CD4-positive, alpha-beta T cell (primary cell): ENCODE data around the gene DBX2. TPM values are rescaled to one million over a fixed set of nuclear protein-coding genes. Genes with fewer than 3 reads are reported as not detected.

Experiments used
- ATAC-seq: fragments of 200-7000 bp; cut with Tn5 transposase; one replicate; pipeline ENCODE4 v1.10.0; 2022; ENCODE audit warnings: mild to moderate bottlenecking; ENCODE audit not compliant: poor library complexity
- CTCF ChIA-PET: fragments of 350-600 bp; sonication (Branson Sonifier 250); formaldehyde crosslinking; loops from one replicate; lab custom pipeline; 2021; ENCODE audit warnings: antibody characterized with exemption, inconsistent platforms; lab: Charles Lee
- POLR2A ChIA-PET: fragments of 350-600 bp; sonication (Branson Sonifier 250); formaldehyde crosslinking; loops from one replicate; lab custom pipeline; 2021; ENCODE audit warnings: antibody characterized with exemption, inconsistent platforms; lab: Charles Lee
- DNase-seq, 14 experiments: peaks; one replicate each; pipeline ENCODE4 v3.0.0-alpha.2; 2013 to 2020; ENCODE audit warnings: mixed read lengths in 2 of 14
- H3K27ac ChIP-seq, 2 donors: one replicate each; pipeline versions ENCODE4 v1.5.1 to v1.7.0; 2013; ENCODE audit warnings: low read length in 2 of 2, low read depth in 1 of 2, mild to moderate bottlenecking in 1 of 2
- H3K27me3 ChIP-seq, 2 experiments: 1 replicate in 1 of 2; 2 replicates in 1 of 2; pipeline versions ENCODE4 v1.6.1 to v1.7.0; 2013; ENCODE audit warnings: low read length in 2 of 2, control low read depth in 1 of 2, mild to moderate bottlenecking in 1 of 2, moderate library complexity in 1 of 2; ENCODE audit not compliant: insufficient read depth in 2 of 2, control insufficient read depth in 1 of 2
- H3K36me3 ChIP-seq: one replicate; pipeline ENCODE4 v1.6.1; 2013; ENCODE audit warnings: low read length, control low read depth; ENCODE audit not compliant: insufficient read depth
- H3K4me1 ChIP-seq: one replicate; pipeline ENCODE4 v1.6.1; 2013; ENCODE audit warnings: low read length, control low read depth; ENCODE audit not compliant: insufficient read depth
- H3K4me3 ChIP-seq: one replicate; pipeline ENCODE4 v1.5.1; 2013; ENCODE audit warnings: mild to moderate bottlenecking, low read length, moderate library complexity
- H3K9me3 ChIP-seq, 2 experiments: 1 replicate in 1 of 2; 2 replicates in 1 of 2; pipeline versions ENCODE4 v1.6.1 to v1.7.0; 2013; ENCODE audit warnings: low read length in 2 of 2, mild to moderate bottlenecking in 2 of 2, control low read depth in 1 of 2, moderate library complexity in 1 of 2; ENCODE audit not compliant: control insufficient read depth in 1 of 2, insufficient read depth in 1 of 2
- H3K27ac Mint-ChIP-seq: one replicate; pipeline ENCODE4 v1.8.0; 2020; ENCODE audit warnings: mixed read lengths
- H3K27me3 Mint-ChIP-seq: one replicate; pipeline ENCODE4 v1.8.0; 2021; ENCODE audit warnings: mixed read lengths
- H3K36me3 Mint-ChIP-seq: one replicate; pipeline ENCODE4 v1.8.0; 2021; ENCODE audit warnings: low read depth, mixed read lengths
- H3K4me1 Mint-ChIP-seq: one replicate; pipeline ENCODE4 v1.8.0; 2021; ENCODE audit warnings: low read depth, mixed read lengths
- H3K4me3 Mint-ChIP-seq: one replicate; pipeline ENCODE4 v1.8.0; 2020; ENCODE audit warnings: mild to moderate bottlenecking, mixed read lengths
- H3K9me3 Mint-ChIP-seq: one replicate; pipeline ENCODE4 v1.8.0; 2020; ENCODE audit warnings: mixed read lengths
- CTCF ChIP-seq: fragments of 200-600 bp; IDR thresholded peaks from one replicate; pipeline ENCODE4 v1.8.0; 2022; ENCODE audit warnings: antibody characterized with exemption, mild to moderate bottlenecking
- intact Hi-C, 2 experiments: fragments of 100-400 bp; cut with DNase I in 1 of 2; cut with micrococcal nuclease in 1 of 2; formaldehyde crosslinking; loops; one replicate each; pipeline versions ENCODE4 v1.15.1 to v1.9.0; 2023 to 2025; cut with DNase I, micrococcal nuclease
- total RNA-seq, 174 experiments: library from RNA in 2 of 174; stranded (reverse) in 2 of 174; gene quantifications; one replicate each; pipeline ENCODE4 v1.2.3 and lab custom pipeline; 2021 to 2026

DBX2 gene
- total RNA-seq, 2 experiments from 2014 or later: not detected

GRCh38 chr12:45077251-45077650, 26.4 kb upstream of the DBX2 start:
- Mint-ChIP-seq H3K4me1 (no peaks in the 10 kb centered on the region), H3K9me3 (no peaks in the 10 kb centered on the region), H3K27me3 (peaks cover 13% of the 10 kb centered on the region), H3K27ac (no peak overlapping the region), H3K36me3 (no peaks in the 10 kb centered on the region), H3K4me3 (no peak overlapping the region)
- Histone ChIP-seq H3K4me3 (no peak overlapping the region), H3K27me3 (no peaks in the 10 kb centered on the region), H3K27ac (no peak overlapping the region), H3K4me1 (no peaks in the 10 kb centered on the region), H3K9me3 (no peaks in the 10 kb centered on the region), H3K36me3 (no peaks in the 10 kb centered on the region)
- no peak for ATAC-seq
- intact Hi-C loops: no loop called here
- TF ChIP-seq CTCF: no peak
- ChIA-PET CTCF (no interaction called here), POLR2A (no interaction called here)
- no peak for DNase-seq

- no peaks in the 10 kb centered on the region for H3K9me3 ChIP-seq
- Mint-ChIP-seq H3K9me3 (no peaks in the 10 kb centered on the region), H3K4me3 (no peak overlapping the region), H3K27me3 (peaks cover 13% of the 10 kb centered on the region), H3K27ac (no peak overlapping the region), H3K4me1 (no peaks in the 10 kb centered on the region), H3K36me3 (no peaks in the 10 kb centered on the region)
- H3K4me3 ChIP-seq: no peak overlapping the region
- DNase-seq: no peak
- intact Hi-C loops: no loop called here
- no peaks in the 10 kb centered on the region for H3K36me3 ChIP-seq
- H3K27me3 ChIP-seq: no peaks in the 10 kb centered on the region
- no peak overlapping the region for H3K27ac ChIP-seq
- ChIA-PET POLR2A (no interaction called here), CTCF (no interaction called here)
- no peak for TF ChIP-seq CTCF
- H3K4me1 ChIP-seq: no peaks in the 10 kb centered on the region
- ATAC-seq: no peak
These were observed 25.6 kb upstream of the DBX2 start for GRCh38 chr12:45076417-45077026.

- no peak for TF ChIP-seq CTCF
- no peaks in the 10 kb centered on the region for H3K36me3 ChIP-seq
- H3K36me3 Mint-ChIP-seq: no peaks in the 10 kb centered on the region
- no peak overlapping the region for H3K27ac ChIP-seq
- no peaks in the 10 kb centered on the region for H3K4me1 ChIP-seq
- H3K27me3 ChIP-seq: no peaks in the 10 kb centered on the region
- no peaks in the 10 kb centered on the region for H3K4me1 Mint-ChIP-seq
- ATAC-seq (no peak), DNase-seq (no peak)
- H3K4me3 ChIP-seq: no peak overlapping the region
- intact Hi-C loops: no loop called here
- no peak overlapping the region for H3K4me3 Mint-ChIP-seq
- H3K27ac Mint-ChIP-seq: no peak overlapping the region
- peaks cover 13% of the 10 kb centered on the region for H3K27me3 Mint-ChIP-seq
- H3K9me3 ChIP-seq: no peaks in the 10 kb centered on the region
- POLR2A ChIA-PET: no interaction called here
- CTCF ChIA-PET: interaction anchor here (0.7 kb wide), 1 partner anchor 14 kb away, joined by 3 read pairs; no protein-coding TSS in a partner anchor
- H3K9me3 Mint-ChIP-seq: no peaks in the 10 kb centered on the region
These were observed 24.8 kb upstream of the DBX2 start for GRCh38 chr12:45075587-45076282.
